K562 (cell line): ENCODE measurements around the gene LRRC71. TPM values are rescaled to one million over a fixed set of nuclear protein-coding genes. Genes with fewer than 3 reads are reported as not detected.

ENCODE experiments used
- KDM1A ChIP-seq, 2 experiments: fragments of 450-650 bp; IDR thresholded peaks; 2 replicates each; pipeline ENCODE4 v1.6.1; 2016; ENCODE audit warnings: mild to moderate bottlenecking in 2 of 2
- PHTF2 ChIP-seq: fragments of 250-450 bp; sonication (Bioruptor Pico); IDR thresholded peaks from 2 replicates; pipeline ENCODE4 v1.5.0; 2021; ENCODE audit warnings: mild to moderate bottlenecking
- SMARCA5 ChIP-seq: fragments of 450-650 bp; IDR thresholded peaks from 2 replicates; pipeline ENCODE4 v1.6.1; 2016
- ZFX ChIP-seq: sonication (generic); formaldehyde crosslinking; IDR thresholded peaks from 2 replicates; pipeline ENCODE4 v1.8.0; 2022; ENCODE audit warnings: mild to moderate bottlenecking, missing genetic modification reagents, moderate library complexity
- polyA plus RNA-seq, 8 experiments: library from polyadenylated mRNA; depleted of rRNA in 4 of 8; stranded (reverse) in 5 of 8; unstranded in 3 of 8; fragments of >200 nt; fragmentation: Nextera tagmentation in 2 of 8; fragmentation: Illumina TruSeq in 1 of 8; extraction: Ambion mirVana in 2 of 8; extraction: Trizol in 1 of 8; gene quantifications; 2 replicates each; pipeline versions ENCODE4 v1.2.1 to v1.2.3, GENCODE V29; 2011 to 2014; ENCODE audit warnings: inconsistent platforms in 1 of 8, missing spikeins in 1 of 8
- total RNA-seq, 7 experiments: library from RNA; depleted of rRNA in 6 of 7; stranded (reverse); fragments of >200 nt in 6 of 7; fragmentation: Illumina TruSeq in 2 of 7; extraction: Trizol in 2 of 7; gene quantifications; 2 replicates each; pipeline versions ENCODE4 v1.2.1 to v1.2.3, GENCODE V29; 2011 to 2021; ENCODE audit warnings: low replicate concordance in 1 of 7
- TF ChIP-seq, protein P1 (sequence below): fragments of 200-800 bp; sonication (Bioruptor generic); IDR thresholded peaks from 2 replicates; pipeline ENCODE4 v1.6.1; 2017; ENCODE audit warnings: missing genetic modification characterization, missing compliant biosample characterization
- TF ChIP-seq, protein P2 (sequence below): fragments of 450-650 bp; IDR thresholded peaks from 2 replicates; pipeline ENCODE4 v1.6.1; 2016; ENCODE audit warnings: borderline replicate concordance
- TF ChIP-seq, protein P3 (sequence below): IDR thresholded peaks from 3 replicates; pipeline ENCODE4 v1.6.1; 2011; ENCODE audit warnings: borderline replicate concordance, mild to moderate bottlenecking, moderate library complexity; ENCODE audit not compliant: insufficient read length; ENCODE audit errors: extremely low read depth

The LRRC71 gene
- total and polyA plus RNA-seq, 9 of the 15 experiments (the other 6 are each of a cell fraction or from before 2014, with no cell fraction given), result 0.06 to 1.2 (median 0.51) TPM; not detected in 1

DNA sequence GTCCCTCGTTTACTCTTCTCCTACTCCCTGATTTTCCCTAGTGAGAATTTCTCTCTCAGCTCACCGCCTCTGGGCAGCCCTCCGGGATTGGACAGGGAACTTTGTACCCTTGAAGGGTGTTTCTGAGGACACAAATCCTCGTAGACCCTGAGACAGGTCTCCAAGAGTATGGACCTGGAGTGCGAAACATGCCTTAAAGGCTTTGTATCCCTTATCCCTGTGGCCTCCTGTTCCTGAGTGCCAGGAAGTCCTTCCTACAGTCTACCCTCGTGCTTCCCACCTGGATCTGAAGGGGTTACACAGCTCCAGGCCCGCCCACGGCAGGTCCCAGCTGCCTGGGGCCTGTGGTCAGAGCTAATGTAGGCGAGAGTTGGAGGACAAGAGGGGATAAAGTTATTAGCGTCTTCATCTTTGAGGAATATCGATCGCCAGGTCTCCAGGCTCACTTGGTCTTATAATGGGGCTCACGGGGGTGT is 34.5 kb upstream of the LRRC71 start (continued):
- TF ChIP-seq, protein P1, sequence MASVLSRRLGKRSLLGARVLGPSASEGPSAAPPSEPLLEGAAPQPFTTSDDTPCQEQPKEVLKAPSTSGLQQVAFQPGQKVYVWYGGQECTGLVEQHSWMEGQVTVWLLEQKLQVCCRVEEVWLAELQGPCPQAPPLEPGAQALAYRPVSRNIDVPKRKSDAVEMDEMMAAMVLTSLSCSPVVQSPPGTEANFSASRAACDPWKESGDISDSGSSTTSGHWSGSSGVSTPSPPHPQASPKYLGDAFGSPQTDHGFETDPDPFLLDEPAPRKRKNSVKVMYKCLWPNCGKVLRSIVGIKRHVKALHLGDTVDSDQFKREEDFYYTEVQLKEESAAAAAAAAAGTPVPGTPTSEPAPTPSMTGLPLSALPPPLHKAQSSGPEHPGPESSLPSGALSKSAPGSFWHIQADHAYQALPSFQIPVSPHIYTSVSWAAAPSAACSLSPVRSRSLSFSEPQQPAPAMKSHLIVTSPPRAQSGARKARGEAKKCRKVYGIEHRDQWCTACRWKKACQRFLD, result no peak
- TF ChIP-seq, protein P2, sequence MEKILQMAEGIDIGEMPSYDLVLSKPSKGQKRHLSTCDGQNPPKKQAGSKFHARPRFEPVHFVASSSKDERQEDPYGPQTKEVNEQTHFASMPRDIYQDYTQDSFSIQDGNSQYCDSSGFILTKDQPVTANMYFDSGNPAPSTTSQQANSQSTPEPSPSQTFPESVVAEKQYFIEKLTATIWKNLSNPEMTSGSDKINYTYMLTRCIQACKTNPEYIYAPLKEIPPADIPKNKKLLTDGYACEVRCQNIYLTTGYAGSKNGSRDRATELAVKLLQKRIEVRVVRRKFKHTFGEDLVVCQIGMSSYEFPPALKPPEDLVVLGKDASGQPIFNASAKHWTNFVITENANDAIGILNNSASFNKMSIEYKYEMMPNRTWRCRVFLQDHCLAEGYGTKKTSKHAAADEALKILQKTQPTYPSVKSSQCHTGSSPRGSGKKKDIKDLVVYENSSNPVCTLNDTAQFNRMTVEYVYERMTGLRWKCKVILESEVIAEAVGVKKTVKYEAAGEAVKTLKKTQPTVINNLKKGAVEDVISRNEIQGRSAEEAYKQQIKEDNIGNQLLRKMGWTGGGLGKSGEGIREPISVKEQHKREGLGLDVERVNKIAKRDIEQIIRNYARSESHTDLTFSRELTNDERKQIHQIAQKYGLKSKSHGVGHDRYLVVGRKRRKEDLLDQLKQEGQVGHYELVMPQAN, result no peak
- no peak for TF ChIP-seq ZFX (CRISPR knock-in tag)
- peak in 1 of 2 experiments; percentile 48; a peak in 2 of 4 replicates for TF ChIP-seq KDM1A (IDR thresholded peaks at IDR 0.05)
- peak; percentile 80; the same call in 1 of the 2 replicates for TF ChIP-seq SMARCA5
- TF ChIP-seq PHTF2 (CRISPR knock-in tag), result no peak
- TF ChIP-seq, protein P3, sequence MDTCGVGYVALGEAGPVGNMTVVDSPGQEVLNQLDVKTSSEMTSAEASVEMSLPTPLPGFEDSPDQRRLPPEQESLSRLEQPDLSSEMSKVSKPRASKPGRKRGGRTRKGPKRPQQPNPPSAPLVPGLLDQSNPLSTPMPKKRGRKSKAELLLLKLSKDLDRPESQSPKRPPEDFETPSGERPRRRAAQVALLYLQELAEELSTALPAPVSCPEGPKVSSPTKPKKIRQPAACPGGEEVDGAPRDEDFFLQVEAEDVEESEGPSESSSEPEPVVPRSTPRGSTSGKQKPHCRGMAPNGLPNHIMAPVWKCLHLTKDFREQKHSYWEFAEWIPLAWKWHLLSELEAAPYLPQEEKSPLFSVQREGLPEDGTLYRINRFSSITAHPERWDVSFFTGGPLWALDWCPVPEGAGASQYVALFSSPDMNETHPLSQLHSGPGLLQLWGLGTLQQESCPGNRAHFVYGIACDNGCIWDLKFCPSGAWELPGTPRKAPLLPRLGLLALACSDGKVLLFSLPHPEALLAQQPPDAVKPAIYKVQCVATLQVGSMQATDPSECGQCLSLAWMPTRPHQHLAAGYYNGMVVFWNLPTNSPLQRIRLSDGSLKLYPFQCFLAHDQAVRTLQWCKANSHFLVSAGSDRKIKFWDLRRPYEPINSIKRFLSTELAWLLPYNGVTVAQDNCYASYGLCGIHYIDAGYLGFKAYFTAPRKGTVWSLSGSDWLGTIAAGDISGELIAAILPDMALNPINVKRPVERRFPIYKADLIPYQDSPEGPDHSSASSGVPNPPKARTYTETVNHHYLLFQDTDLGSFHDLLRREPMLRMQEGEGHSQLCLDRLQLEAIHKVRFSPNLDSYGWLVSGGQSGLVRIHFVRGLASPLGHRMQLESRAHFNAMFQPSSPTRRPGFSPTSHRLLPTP, result peak; percentile 50
